ENCODE data around the gene FGF6.
"Not testable (repeated sequence)": the region's sequence is repeated elsewhere in the genome, so short reads cannot be mapped to it uniquely, and the experiment has no call there.

The FGF6 gene

GRCh38 chr12:4418913-4419312 is 26.7 kb downstream of the FGF6 start:
- DNase-seq (ENCODE audit: low read depth in 2 of 2) = no peak

GRCh38 chr12:4417936-4418335 is 27.7 kb downstream of the FGF6 start:
- no peak for DNase-seq (ENCODE audit: low read depth in 2 of 2)

- DNase-seq (ENCODE audit: low read depth in 2 of 2) = no peak
Measured at GRCh38 chr12:4417455-4417854, 28.2 kb downstream of the FGF6 start.

- no peak for DNase-seq (ENCODE audit: low read depth in 2 of 2)
Measured at GRCh38 chr12:4416276-4416675, 29.3 kb downstream of the FGF6 start.

GRCh38 chr12:4412465-4412864 is 33.1 kb downstream of the FGF6 start:
- no peak for DNase-seq (ENCODE audit: low read depth in 2 of 2)

GRCh38 chr12:4412056-4412455 is 33.6 kb downstream of the FGF6 start:
- no peak for DNase-seq (ENCODE audit: low read depth in 2 of 2)

GRCh38 chr12:4407136-4407535 is 38.5 kb downstream of the FGF6 start:
- DNase-seq (ENCODE audit: low read depth in 2 of 2) = no peak

- DNase-seq (ENCODE audit: low read depth in 2 of 2) = not testable (repeated sequence)
Measured at GRCh38 chr12:4404877-4405637, 40.6 kb downstream of the FGF6 start.

- DNase-seq (ENCODE audit: low read depth in 2 of 2) = no peak
Measured at GRCh38 chr12:4402996-4403395, 42.6 kb downstream of the FGF6 start.

GRCh38 chr12:4401117-4401516 is 44.5 kb downstream of the FGF6 start:
- no peak for DNase-seq (ENCODE audit: low read depth in 2 of 2)

- no peak for DNase-seq (ENCODE audit: low read depth in 2 of 2)
Measured at GRCh38 chr12:4395818-4396217, 49.8 kb downstream of the FGF6 start.

GRCh38 chr12:4393211-4393610 is 52.4 kb downstream of the FGF6 start:
- no peak for DNase-seq (ENCODE audit: low read depth in 2 of 2)

GRCh38 chr12:4392223-4392742 is 53.3 kb downstream of the FGF6 start:
- no peak for DNase-seq (ENCODE audit: low read depth in 2 of 2)

- no peak for DNase-seq (ENCODE audit: low read depth in 2 of 2)
Measured at GRCh38 chr12:4388662-4389061, 57.0 kb downstream of the FGF6 start.

GRCh38 chr12:4388032-4388431 is 57.6 kb downstream of the FGF6 start:
- no peak for DNase-seq (ENCODE audit: low read depth in 2 of 2)

GRCh38 chr12:4387607-4388006 is 58.0 kb downstream of the FGF6 start:
- no peak for DNase-seq (ENCODE audit: low read depth in 2 of 2)

GRCh38 chr12:4386801-4387200 is 58.8 kb downstream of the FGF6 start:
- no peak for DNase-seq (ENCODE audit: low read depth in 2 of 2)

Measured in activated CD4-positive, alpha-beta T cell treated with anti-CD3 and anti-CD28 coated beads for 24 hours (primary cell).